ENCODE results near the gene MCTP2.

The MCTP2 gene

DNA sequence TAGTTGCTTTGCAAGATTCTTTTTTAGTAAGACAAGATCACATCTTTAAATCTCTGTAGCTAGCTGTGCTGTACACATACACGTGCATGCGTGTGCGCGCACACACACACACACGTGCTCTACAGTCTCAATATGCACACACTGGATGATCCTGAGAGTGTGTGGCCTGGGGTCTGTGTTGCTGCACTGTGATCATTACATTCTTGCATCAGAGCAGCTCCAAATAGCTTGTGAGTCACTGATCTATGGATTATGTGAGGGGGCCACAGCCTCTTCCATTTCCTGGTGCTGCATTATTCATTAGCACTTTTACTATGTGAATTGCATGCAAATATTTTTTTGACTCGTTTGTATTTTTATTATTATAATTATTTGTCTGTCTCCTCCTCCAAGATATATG, 34.6 kb downstream of the MCTP2 start:
- H3K9me3 ChIP-seq (replicated peaks in 1 of 2; ENCODE audit: control insufficient read depth in 2 of 2, insufficient read depth in 1 of 2, low read depth in 1 of 2, low read length in 2 of 2), result no peaks in the 10 kb centered on the region
- no peak overlapping the region for H2BK15ac ChIP-seq (ENCODE audit: low read length)
- no peak overlapping the region for H2BK12ac ChIP-seq (ENCODE audit: low read length)
- no peak overlapping the region for H3K4me3 ChIP-seq (ENCODE audit: low read length in 2 of 2)
- H3K79me1 ChIP-seq (ENCODE audit: low read depth, low read length), result no peaks in the 10 kb centered on the region
- no peak overlapping the region for H3K4me2 ChIP-seq (ENCODE audit: insufficient read depth, low read length, poor library complexity, severe bottlenecking)
- H3K27me3 ChIP-seq (ENCODE audit: control insufficient read depth in 3 of 3, insufficient read depth in 3 of 3, low read depth in 1 of 3, low read length in 3 of 3), result no peaks in the 10 kb centered on the region
- DNase-seq (ENCODE audit: low spot score), result no peak
- no peaks in the 10 kb centered on the region for H3K36me3 ChIP-seq (replicated peaks in 1 of 2; ENCODE audit: control insufficient read depth in 2 of 2, insufficient read depth in 2 of 2, low read length in 2 of 2)
- H4K8ac ChIP-seq (ENCODE audit: low read depth, low read length), result no peak overlapping the region
- peaks cover 0 to 2% of the 10 kb centered on the region in 2 donors for H3K4me1 ChIP-seq (ENCODE audit: control insufficient read depth in 2 of 2, insufficient read depth in 1 of 2, low read depth in 1 of 2, low read length in 2 of 2)
- no peak overlapping the region for H3K23ac ChIP-seq (ENCODE audit: low read depth, low read length, poor library complexity)
- no peak overlapping the region for H2BK120ac ChIP-seq (ENCODE audit: low read depth, low read length)
- no peak overlapping the region for H2BK5ac ChIP-seq (ENCODE audit: low read length)
- H3K27ac ChIP-seq (replicated peaks; ENCODE audit: low read length), result no peak overlapping the region
- no peak overlapping the region for H3K4ac ChIP-seq (ENCODE audit: low read length)
- WGBS, 2 donors (ENCODE audit: extremely low coverage in 2 of 2, insufficient read length in 2 of 2, insufficient replicate concordance in 1 of 2), result no CpG with 5 or more reads among the region's 6 CpGs
- no peak overlapping the region for H3K14ac ChIP-seq (ENCODE audit: low read length)
- H3K9ac ChIP-seq (ENCODE audit: low read depth, low read length, poor library complexity), result no peak overlapping the region
- H2AK5ac ChIP-seq (ENCODE audit: low read depth, low read length), result no peak overlapping the region
- no peak overlapping the region for H3K18ac ChIP-seq (ENCODE audit: low read length)
- H2AFZ ChIP-seq (ENCODE audit: low read length), result no peak overlapping the region
- H4K91ac ChIP-seq (ENCODE audit: low read depth, low read length, poor library complexity), result no peak overlapping the region

DNA sequence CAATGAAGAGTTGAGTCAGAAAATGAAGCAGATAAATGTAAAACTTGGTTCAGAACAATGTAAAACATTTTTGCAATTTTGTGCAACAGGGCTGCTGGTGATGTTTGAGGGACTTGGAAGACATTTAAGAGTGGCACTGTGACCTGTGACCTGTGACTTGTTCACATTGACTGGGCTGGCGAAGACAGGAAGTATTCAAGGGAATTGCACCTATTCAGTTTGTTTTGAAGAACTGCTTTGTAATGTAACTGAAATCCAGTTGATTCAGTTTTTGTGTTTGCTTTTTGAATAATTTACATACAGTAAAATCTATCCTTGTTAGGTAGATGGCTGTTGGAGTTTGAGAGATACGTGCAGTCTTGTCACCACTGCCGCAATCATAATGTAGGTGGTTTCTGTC, 35.4 kb downstream of the MCTP2 start:
- no peak overlapping the region for H2BK15ac ChIP-seq (ENCODE audit: low read length)
- H3K18ac ChIP-seq (ENCODE audit: low read length), result no peak overlapping the region
- no peak overlapping the region for H3K14ac ChIP-seq (ENCODE audit: low read length)
- H2AK5ac ChIP-seq (ENCODE audit: low read depth, low read length), result no peak overlapping the region
- H4K8ac ChIP-seq (ENCODE audit: low read depth, low read length), result no peak overlapping the region
- no peaks in the 10 kb centered on the region for H3K9me3 ChIP-seq (replicated peaks in 1 of 2; ENCODE audit: control insufficient read depth in 2 of 2, insufficient read depth in 1 of 2, low read depth in 1 of 2, low read length in 2 of 2)
- H4K91ac ChIP-seq (ENCODE audit: low read depth, low read length, poor library complexity), result no peak overlapping the region
- no peaks in the 10 kb centered on the region for H3K27me3 ChIP-seq (ENCODE audit: control insufficient read depth in 3 of 3, insufficient read depth in 3 of 3, low read depth in 1 of 3, low read length in 3 of 3)
- no peaks in the 10 kb centered on the region for H3K36me3 ChIP-seq (replicated peaks in 1 of 2; ENCODE audit: control insufficient read depth in 2 of 2, insufficient read depth in 2 of 2, low read length in 2 of 2)
- WGBS, 2 donors (ENCODE audit: extremely low coverage in 2 of 2, insufficient read length in 2 of 2, insufficient replicate concordance in 1 of 2), result no CpG with 5 or more reads among the region's 3 CpGs
- H2BK120ac ChIP-seq (ENCODE audit: low read depth, low read length), result no peak overlapping the region
- H3K23ac ChIP-seq (ENCODE audit: low read depth, low read length, poor library complexity), result no peak overlapping the region
- H2BK5ac ChIP-seq (ENCODE audit: low read length), result no peak overlapping the region
- peaks cover 0 to 2% of the 10 kb centered on the region in 2 donors for H3K4me1 ChIP-seq (ENCODE audit: control insufficient read depth in 2 of 2, insufficient read depth in 1 of 2, low read depth in 1 of 2, low read length in 2 of 2)
- no peak overlapping the region for H3K9ac ChIP-seq (ENCODE audit: low read depth, low read length, poor library complexity)
- no peak for DNase-seq (ENCODE audit: low spot score)
- no peak overlapping the region for H3K4me2 ChIP-seq (ENCODE audit: insufficient read depth, low read length, poor library complexity, severe bottlenecking)
- H3K27ac ChIP-seq (replicated peaks; ENCODE audit: low read length), result no peak overlapping the region
- H2AFZ ChIP-seq (ENCODE audit: low read length), result no peak overlapping the region
- H3K79me1 ChIP-seq (ENCODE audit: low read depth, low read length), result no peaks in the 10 kb centered on the region
- no peak overlapping the region for H2BK12ac ChIP-seq (ENCODE audit: low read length)
- no peak overlapping the region for H3K4ac ChIP-seq (ENCODE audit: low read length)
- H3K4me3 ChIP-seq (ENCODE audit: low read length in 2 of 2), result no peak overlapping the region

DNA sequence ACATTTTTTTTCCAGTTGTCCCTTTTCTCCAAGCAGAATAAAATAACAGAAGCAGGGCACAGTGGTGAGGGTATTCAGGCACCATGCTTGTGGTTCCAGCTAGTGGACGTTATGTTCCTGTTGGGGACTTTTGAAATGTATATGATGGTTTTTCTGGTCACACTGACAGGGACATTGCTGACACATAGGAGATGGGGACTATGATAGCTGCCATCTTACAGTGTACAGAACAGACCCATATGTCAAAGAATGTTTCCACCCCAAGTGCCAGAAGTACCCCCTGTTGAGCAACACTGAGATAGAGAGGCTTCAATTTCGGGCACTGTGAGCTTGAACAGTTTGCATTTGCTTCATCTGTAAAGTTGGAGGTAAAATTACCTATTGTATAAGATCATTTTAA, 38.6 kb downstream of the MCTP2 start:
- no peak for DNase-seq (ENCODE audit: low spot score)
- Histone ChIP-seq H3K36me3 (replicated peaks in 1 of 2; ENCODE audit: control insufficient read depth in 2 of 2, insufficient read depth in 2 of 2, low read length in 2 of 2) (no peaks in the 10 kb centered on the region), H3K9me3 (replicated peaks in 1 of 2; ENCODE audit: control insufficient read depth in 2 of 2, insufficient read depth in 1 of 2, low read depth in 1 of 2, low read length in 2 of 2) (no peaks in the 10 kb centered on the region)

DNA sequence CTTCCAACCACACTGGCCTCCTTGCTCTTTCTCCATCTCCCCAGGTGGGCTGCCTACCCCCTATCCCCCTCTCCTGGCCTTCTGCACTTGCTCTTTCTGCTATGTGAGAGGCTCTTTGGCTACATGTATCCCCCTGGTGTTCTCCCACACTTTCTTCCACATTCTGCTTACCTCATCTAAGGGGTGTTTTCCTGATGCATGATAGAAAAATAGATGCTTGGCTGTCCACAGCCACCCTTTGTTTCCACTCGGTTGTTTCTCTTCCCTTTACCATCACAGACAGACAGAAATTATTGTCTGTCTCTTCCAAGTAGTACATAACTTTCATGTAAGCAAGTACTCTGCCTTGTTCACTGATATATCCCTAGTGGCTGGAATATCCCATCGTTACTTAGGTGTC, 39.2 kb downstream of the MCTP2 start:
- no peak overlapping the region for H4K8ac ChIP-seq (ENCODE audit: low read depth, low read length)
- H3K27me3 ChIP-seq (ENCODE audit: control insufficient read depth in 3 of 3, insufficient read depth in 3 of 3, low read depth in 1 of 3, low read length in 3 of 3), result no peaks in the 10 kb centered on the region
- H2BK15ac ChIP-seq (ENCODE audit: low read length), result no peak overlapping the region
- no peak overlapping the region for H2BK120ac ChIP-seq (ENCODE audit: low read depth, low read length)
- no peak overlapping the region for H2BK5ac ChIP-seq (ENCODE audit: low read length)
- H3K18ac ChIP-seq (ENCODE audit: low read length), result no peak overlapping the region
- no peak overlapping the region for H2AFZ ChIP-seq (ENCODE audit: low read length)
- no peak overlapping the region for H3K9ac ChIP-seq (ENCODE audit: low read depth, low read length, poor library complexity)
- WGBS, 2 donors (ENCODE audit: extremely low coverage in 2 of 2, insufficient read length in 2 of 2, insufficient replicate concordance in 1 of 2), result no CpG with 5 or more reads among the region's 2 CpGs
- H3K14ac ChIP-seq (ENCODE audit: low read length), result no peak overlapping the region
- no peak overlapping the region for H4K91ac ChIP-seq (ENCODE audit: low read depth, low read length, poor library complexity)
- no peak overlapping the region for H2AK5ac ChIP-seq (ENCODE audit: low read depth, low read length)
- DNase-seq (ENCODE audit: low spot score), result no peak
- no peak overlapping the region for H2BK12ac ChIP-seq (ENCODE audit: low read length)
- H3K9me3 ChIP-seq (replicated peaks in 1 of 2; ENCODE audit: control insufficient read depth in 2 of 2, insufficient read depth in 1 of 2, low read depth in 1 of 2, low read length in 2 of 2), result no peaks in the 10 kb centered on the region
- no peaks in the 10 kb centered on the region for H3K36me3 ChIP-seq (replicated peaks in 1 of 2; ENCODE audit: control insufficient read depth in 2 of 2, insufficient read depth in 2 of 2, low read length in 2 of 2)
- H3K4ac ChIP-seq (ENCODE audit: low read length), result no peak overlapping the region
- H3K23ac ChIP-seq (ENCODE audit: low read depth, low read length, poor library complexity), result no peak overlapping the region
- H3K4me3 ChIP-seq (ENCODE audit: low read length in 2 of 2), result no peak overlapping the region
- peaks cover 0 to 2% of the 10 kb centered on the region in 2 donors for H3K4me1 ChIP-seq (ENCODE audit: control insufficient read depth in 2 of 2, insufficient read depth in 1 of 2, low read depth in 1 of 2, low read length in 2 of 2)
- H3K4me2 ChIP-seq (ENCODE audit: insufficient read depth, low read length, poor library complexity, severe bottlenecking), result no peak overlapping the region
- no peaks in the 10 kb centered on the region for H3K79me1 ChIP-seq (ENCODE audit: low read depth, low read length)
- H3K27ac ChIP-seq (replicated peaks; ENCODE audit: low read length), result no peak overlapping the region

More for the DNA sequence above, 38.6 kb downstream of the MCTP2 start:
- Histone ChIP-seq H3K4me3 (ENCODE audit: low read length in 2 of 2) (no peak overlapping the region), H3K27ac (replicated peaks; ENCODE audit: low read length) (no peak overlapping the region), H2AFZ (ENCODE audit: low read length) (no peak overlapping the region), H3K4me1 (ENCODE audit: control insufficient read depth in 2 of 2, insufficient read depth in 1 of 2, low read depth in 1 of 2, low read length in 2 of 2) (peaks cover 0 to 2% of the 10 kb centered on the region in 2 donors), H2BK5ac (ENCODE audit: low read length) (no peak overlapping the region), H2BK15ac (ENCODE audit: low read length) (no peak overlapping the region), H3K27me3 (ENCODE audit: control insufficient read depth in 3 of 3, insufficient read depth in 3 of 3, low read depth in 1 of 3, low read length in 3 of 3) (no peaks in the 10 kb centered on the region), H2BK12ac (ENCODE audit: low read length) (no peak overlapping the region), H3K79me1 (ENCODE audit: low read depth, low read length) (no peaks in the 10 kb centered on the region), H3K4me2 (ENCODE audit: insufficient read depth, low read length, poor library complexity, severe bottlenecking) (no peak overlapping the region), H3K4ac (ENCODE audit: low read length) (no peak overlapping the region), H3K18ac (ENCODE audit: low read length) (no peak overlapping the region), H2BK120ac (ENCODE audit: low read depth, low read length) (no peak overlapping the region), H3K9ac (ENCODE audit: low read depth, low read length, poor library complexity) (no peak overlapping the region), H2AK5ac (ENCODE audit: low read depth, low read length) (no peak overlapping the region), H4K8ac (ENCODE audit: low read depth, low read length) (no peak overlapping the region), H3K23ac (ENCODE audit: low read depth, low read length, poor library complexity) (no peak overlapping the region), H4K91ac (ENCODE audit: low read depth, low read length, poor library complexity) (no peak overlapping the region), H3K14ac (ENCODE audit: low read length) (no peak overlapping the region)
- no CpG with 5 or more reads among the region's 2 CpGs for WGBS, 2 donors (ENCODE audit: extremely low coverage in 2 of 2, insufficient read length in 2 of 2, insufficient replicate concordance in 1 of 2)
